ENCODE data around the gene KCNAB1. TPM values are rescaled to one million over a fixed set of nuclear protein-coding genes. Genes with fewer than 3 reads are reported as not detected.
A peak's percentile ranks its signal among the peaks of the same experiment; 100 is the strongest.

Gene KCNAB1
- polyA plus RNA-seq, 1 donor (not counting 4 experiments of a cell fraction or from before 2014, with no cell fraction given): 0.03 TPM

DNA sequence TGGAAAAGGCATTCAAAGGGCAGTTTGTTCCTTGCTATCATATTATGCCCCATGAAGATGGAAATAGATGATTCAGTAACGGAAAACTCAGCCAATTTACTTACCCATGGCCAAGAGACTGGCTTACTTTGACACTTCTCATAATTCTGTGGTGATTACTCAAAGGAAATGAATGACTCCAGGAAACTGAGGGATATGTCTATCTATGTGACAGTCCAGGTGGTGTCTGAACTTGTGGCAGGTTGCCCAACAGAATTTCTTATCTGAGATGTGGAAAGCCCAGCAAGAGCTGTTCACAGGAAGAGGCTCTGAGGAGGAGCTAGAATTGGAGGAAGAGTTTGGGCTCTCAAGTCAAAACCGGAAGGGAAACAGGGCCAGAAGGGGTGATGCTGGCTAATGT lies 91.2 kb downstream of the KCNAB1 start:
- Histone ChIP-seq H4K20me1 (ENCODE audit: control insufficient read depth, extremely low read depth, insufficient read depth, low read length) (no peaks in the 10 kb centered on the region), H3K4me3 (ENCODE audit: control insufficient read depth in 2 of 3, extremely low read depth in 1 of 3, insufficient read depth in 2 of 3, low read depth in 1 of 3, low read length in 3 of 3) (no peak overlapping the region), H3K9me1 (ENCODE audit: control insufficient read depth, extremely low read depth, insufficient read depth, low read length) (no peaks in the 10 kb centered on the region), H3K4me2 (ENCODE audit: control insufficient read depth, extremely low read depth, insufficient read depth, low read depth, low read length) (peak overlapping the region; percentile 39), H3K36me3 (ENCODE audit: control insufficient read depth in 2 of 2, extremely low read depth in 1 of 2, insufficient read depth in 2 of 2, low read length in 2 of 2) (no peaks in the 10 kb centered on the region), H3K27ac (ENCODE audit: control insufficient read depth, insufficient read depth, low read length) (no peak overlapping the region), H3K9ac (ENCODE audit: control insufficient read depth, extremely low read depth, insufficient read depth, low read length) (no peak overlapping the region), H3K27me3 (ENCODE audit: control insufficient read depth, extremely low read depth, insufficient read depth, low read length) (no peaks in the 10 kb centered on the region), H3K9me3 (ENCODE audit: control insufficient read depth, low read depth, low read length) (no peaks in the 10 kb centered on the region), H3K79me2 (ENCODE audit: control insufficient read depth, insufficient read depth, low read length) (no peaks in the 10 kb centered on the region), H3K4me1 (ENCODE audit: control insufficient read depth, extremely low read depth, insufficient read depth, low read length) (peaks cover 13% of the 10 kb centered on the region), H2AFZ (ENCODE audit: control insufficient read depth, low read length) (peak overlapping the region; percentile 59)
- no peak for TF ChIP-seq EZH2 (IDR thresholded peaks at IDR 0.05; ENCODE audit: low read length)
- TF ChIP-seq, protein P1, sequence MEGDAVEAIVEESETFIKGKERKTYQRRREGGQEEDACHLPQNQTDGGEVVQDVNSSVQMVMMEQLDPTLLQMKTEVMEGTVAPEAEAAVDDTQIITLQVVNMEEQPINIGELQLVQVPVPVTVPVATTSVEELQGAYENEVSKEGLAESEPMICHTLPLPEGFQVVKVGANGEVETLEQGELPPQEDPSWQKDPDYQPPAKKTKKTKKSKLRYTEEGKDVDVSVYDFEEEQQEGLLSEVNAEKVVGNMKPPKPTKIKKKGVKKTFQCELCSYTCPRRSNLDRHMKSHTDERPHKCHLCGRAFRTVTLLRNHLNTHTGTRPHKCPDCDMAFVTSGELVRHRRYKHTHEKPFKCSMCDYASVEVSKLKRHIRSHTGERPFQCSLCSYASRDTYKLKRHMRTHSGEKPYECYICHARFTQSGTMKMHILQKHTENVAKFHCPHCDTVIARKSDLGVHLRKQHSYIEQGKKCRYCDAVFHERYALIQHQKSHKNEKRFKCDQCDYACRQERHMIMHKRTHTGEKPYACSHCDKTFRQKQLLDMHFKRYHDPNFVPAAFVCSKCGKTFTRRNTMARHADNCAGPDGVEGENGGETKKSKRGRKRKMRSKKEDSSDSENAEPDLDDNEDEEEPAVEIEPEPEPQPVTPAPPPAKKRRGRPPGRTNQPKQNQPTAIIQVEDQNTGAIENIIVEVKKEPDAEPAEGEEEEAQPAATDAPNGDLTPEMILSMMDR (optimal IDR thresholded peaks at IDR 0.05 in 1 of 3, IDR thresholded peaks at IDR 0.05 in 1 of 3, conservative IDR thresholded peaks at IDR 0.05 in 1 of 3; ENCODE audit: extremely low read depth in 1 of 3, insufficient read depth in 2 of 3, low read length in 3 of 3): no peak
- dilution Hi-C loops (cut with MboI; ENCODE audit: extremely low pct_ligation_motif_present, low sequenced_read_pairs): no loop called here
- FAIRE-seq (peak; percentile 94), DNase-seq (ENCODE audit: low read depth, low spot score) (peak; percentile 73)

DNA sequence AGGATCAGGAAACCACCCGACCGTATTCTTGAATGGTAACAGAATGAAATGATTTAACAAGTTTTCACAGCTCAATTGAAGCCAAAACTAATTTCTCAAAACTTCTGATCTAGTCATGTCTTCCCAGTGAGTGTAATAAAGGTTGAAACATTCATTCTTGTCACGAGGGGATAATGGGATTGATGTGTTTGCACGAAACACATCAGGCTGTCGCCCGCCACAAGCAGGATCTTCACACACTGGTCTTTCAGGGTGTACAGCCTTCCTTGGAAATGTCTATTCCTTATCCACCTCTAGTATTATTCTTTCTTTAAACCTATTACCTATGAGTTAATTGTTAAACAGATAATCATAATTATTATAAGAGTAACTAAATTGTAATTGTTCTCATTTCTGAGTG lies 94.3 kb downstream of the KCNAB1 start:
- DNase-seq (ENCODE audit: low read depth, low spot score) (no peak), FAIRE-seq (no peak)
- Histone ChIP-seq H3K9me1 (ENCODE audit: control insufficient read depth, extremely low read depth, insufficient read depth, low read length) (no peaks in the 10 kb centered on the region), H3K4me1 (ENCODE audit: control insufficient read depth, extremely low read depth, insufficient read depth, low read length) (peaks cover 22% of the 10 kb centered on the region), H3K4me2 (ENCODE audit: control insufficient read depth, extremely low read depth, insufficient read depth, low read depth, low read length) (no peak overlapping the region), H3K9me3 (ENCODE audit: control insufficient read depth, low read depth, low read length) (no peaks in the 10 kb centered on the region), H4K20me1 (ENCODE audit: control insufficient read depth, extremely low read depth, insufficient read depth, low read length) (no peaks in the 10 kb centered on the region), H2AFZ (ENCODE audit: control insufficient read depth, low read length) (no peak overlapping the region), H3K36me3 (ENCODE audit: control insufficient read depth in 2 of 2, extremely low read depth in 1 of 2, insufficient read depth in 2 of 2, low read length in 2 of 2) (no peaks in the 10 kb centered on the region), H3K9ac (ENCODE audit: control insufficient read depth, extremely low read depth, insufficient read depth, low read length) (no peak overlapping the region), H3K27me3 (ENCODE audit: control insufficient read depth, extremely low read depth, insufficient read depth, low read length) (no peaks in the 10 kb centered on the region), H3K27ac (ENCODE audit: control insufficient read depth, insufficient read depth, low read length) (no peak overlapping the region), H3K4me3 (ENCODE audit: control insufficient read depth in 2 of 3, extremely low read depth in 1 of 3, insufficient read depth in 2 of 3, low read depth in 1 of 3, low read length in 3 of 3) (no peak overlapping the region), H3K79me2 (ENCODE audit: control insufficient read depth, insufficient read depth, low read length) (no peaks in the 10 kb centered on the region)
- dilution Hi-C loops (cut with MboI; ENCODE audit: extremely low pct_ligation_motif_present, low sequenced_read_pairs): no loop called here
- TF ChIP-seq, protein P1 (optimal IDR thresholded peaks at IDR 0.05 in 1 of 3, IDR thresholded peaks at IDR 0.05 in 1 of 3, conservative IDR thresholded peaks at IDR 0.05 in 1 of 3; ENCODE audit: extremely low read depth in 1 of 3, insufficient read depth in 2 of 3, low read length in 3 of 3): no peak
- TF ChIP-seq EZH2 (IDR thresholded peaks at IDR 0.05; ENCODE audit: low read length): no peak

Data from keratinocyte (primary cell).